Measurements from ENCODE around the gene ADARB1.
A peak's percentile ranks its signal among the peaks of the same experiment; 100 is the strongest.

The ADARB1 gene

GRCh38 chr21:45146306-45146705 is 71.9 kb downstream of the ADARB1 start:
- no peak for FAIRE-seq
- DNase-seq (ENCODE audit: insufficient read length, low spot score): no peak

DNA sequence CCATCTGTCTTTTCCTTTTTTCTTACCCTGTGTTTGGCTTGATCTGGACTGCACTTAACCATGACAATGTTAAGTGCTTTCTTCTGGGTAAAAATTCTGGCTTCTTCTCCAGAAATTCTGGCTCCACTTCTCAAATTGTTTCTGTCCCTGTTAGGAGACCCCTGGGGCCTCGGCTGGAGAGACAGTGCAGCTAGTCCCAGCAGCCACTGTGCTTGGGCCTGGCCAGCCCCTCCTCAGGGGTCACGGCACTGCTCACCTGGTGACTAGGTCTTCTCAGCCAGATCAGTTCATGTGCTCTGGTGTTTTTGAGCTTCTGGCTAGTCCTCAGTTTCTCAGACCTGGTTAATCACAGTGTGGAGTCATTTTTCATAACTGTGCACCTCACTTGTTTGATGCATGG is 72.4 kb downstream of the ADARB1 start:
- no peak for FAIRE-seq
- DNase-seq (ENCODE audit: insufficient read length, low spot score): no peak

DNA sequence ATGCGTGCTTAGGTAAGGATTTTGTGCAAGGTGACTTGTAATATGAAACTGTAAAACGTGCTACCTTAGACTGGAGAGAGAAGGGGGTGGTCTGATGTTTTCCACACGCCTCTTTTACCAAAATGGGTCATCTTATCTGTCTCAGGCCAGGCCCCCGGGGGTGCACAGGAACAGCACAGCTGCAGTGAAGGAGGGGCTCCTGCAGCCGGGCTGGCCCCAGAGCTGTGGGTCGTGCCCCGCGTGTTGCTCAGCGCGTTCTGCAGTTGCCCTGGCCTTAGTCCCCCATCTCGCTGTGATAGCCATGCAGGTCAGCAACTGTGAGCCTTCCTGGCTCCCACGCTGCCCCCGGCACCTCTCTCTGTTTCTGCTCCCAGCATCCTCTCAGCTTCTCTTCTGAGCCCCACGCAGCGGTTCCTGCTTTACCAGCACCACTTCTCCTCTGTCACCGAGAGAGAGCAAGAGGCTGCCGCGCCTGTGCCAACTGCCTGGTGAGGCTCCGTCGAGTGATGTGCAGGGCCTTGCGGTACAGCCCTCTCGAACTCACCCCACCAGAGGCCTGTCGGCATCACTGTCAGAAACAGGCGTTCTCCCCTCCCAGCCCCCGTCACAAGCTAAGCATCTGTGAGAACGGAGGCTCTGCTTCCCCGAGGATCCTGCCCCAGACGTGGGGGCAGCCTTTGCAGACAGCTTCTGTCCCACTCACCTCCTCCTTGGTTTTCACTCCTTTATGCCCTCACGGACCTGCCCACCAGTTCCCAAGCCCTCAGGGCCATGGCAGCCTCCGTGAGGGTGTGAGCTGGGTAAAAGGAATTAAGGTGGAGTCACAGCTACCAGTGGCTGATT is 73.3 kb downstream of the ADARB1 start:
- FAIRE-seq: no peak
- no peak for DNase-seq (ENCODE audit: insufficient read length, low spot score)

GRCh38 chr21:45148316-45148990 is 74.1 kb downstream of the ADARB1 start:
- DNase-seq (ENCODE audit: insufficient read length, low spot score) (no peak), FAIRE-seq (no peak)

- FAIRE-seq (no peak), DNase-seq (ENCODE audit: insufficient read length, low spot score) (no peak)
Observed at GRCh38 chr21:45149021-45149420, 74.6 kb downstream of the ADARB1 start.

DNA sequence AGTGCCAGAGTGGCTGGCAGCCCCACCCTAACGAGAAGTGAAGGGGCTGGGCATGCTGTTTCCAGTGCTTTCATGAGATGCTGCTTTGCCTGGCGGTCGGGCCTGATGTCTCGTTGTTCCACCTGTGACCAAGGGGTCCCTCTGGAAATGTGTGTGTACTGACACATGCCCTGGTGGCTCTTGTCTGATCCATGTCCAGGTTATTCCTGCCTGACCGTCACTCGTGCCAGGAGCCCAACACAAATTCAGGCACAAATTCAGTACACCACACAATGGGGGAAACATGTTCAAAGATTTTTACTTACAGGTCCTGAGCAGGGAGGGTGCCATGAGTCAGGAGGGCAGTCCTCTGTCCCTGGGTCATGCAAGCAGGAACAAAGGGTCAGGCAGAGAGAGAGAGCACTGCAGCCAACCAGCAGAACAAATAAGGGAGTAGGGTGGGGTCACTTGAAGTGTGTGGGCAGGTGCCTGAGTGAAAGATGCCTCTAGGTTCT is 76.3 kb downstream of the ADARB1 start:
- no peak for DNase-seq (ENCODE audit: insufficient read length, low spot score)
- FAIRE-seq: no peak

- DNase-seq (ENCODE audit: insufficient read length, low spot score) (no peak), FAIRE-seq (no peak)
Observed at GRCh38 chr21:45151445-45152160, 77.2 kb downstream of the ADARB1 start.

DNA sequence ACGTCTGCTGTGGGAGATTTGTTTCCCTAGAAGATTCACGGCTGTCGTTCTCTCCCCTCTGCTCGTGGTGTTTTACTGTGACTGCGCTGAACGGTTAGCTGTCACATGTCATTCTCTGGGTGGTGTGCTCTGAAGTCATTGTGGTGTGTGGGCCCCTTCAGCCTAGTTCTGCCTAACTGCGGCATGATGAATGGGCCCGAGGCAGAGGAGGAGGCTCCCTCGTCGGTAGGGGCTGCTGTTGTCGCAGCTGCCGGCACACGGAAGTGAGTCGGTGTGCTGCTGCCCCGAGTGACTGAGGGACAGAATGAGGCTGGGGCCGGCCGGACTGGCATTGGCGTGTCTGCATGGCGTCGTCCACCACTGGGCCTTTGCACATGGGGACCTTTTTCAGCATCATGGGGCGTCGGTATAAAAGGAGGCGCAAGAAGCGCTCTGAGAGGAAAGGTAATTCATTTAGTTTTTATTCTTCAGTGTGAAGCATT is 77.9 kb downstream of the ADARB1 start:
- FAIRE-seq (no peak), DNase-seq (ENCODE audit: insufficient read length, low spot score) (peak; percentile 53)

- FAIRE-seq (no peak), DNase-seq (ENCODE audit: insufficient read length, low spot score) (no peak)
Observed at GRCh38 chr21:45153358-45154318, 79.3 kb downstream of the ADARB1 start.

- FAIRE-seq (no peak), DNase-seq (ENCODE audit: insufficient read length, low spot score) (no peak)
Observed at GRCh38 chr21:45154511-45155508, 80.4 kb downstream of the ADARB1 start.

DNA sequence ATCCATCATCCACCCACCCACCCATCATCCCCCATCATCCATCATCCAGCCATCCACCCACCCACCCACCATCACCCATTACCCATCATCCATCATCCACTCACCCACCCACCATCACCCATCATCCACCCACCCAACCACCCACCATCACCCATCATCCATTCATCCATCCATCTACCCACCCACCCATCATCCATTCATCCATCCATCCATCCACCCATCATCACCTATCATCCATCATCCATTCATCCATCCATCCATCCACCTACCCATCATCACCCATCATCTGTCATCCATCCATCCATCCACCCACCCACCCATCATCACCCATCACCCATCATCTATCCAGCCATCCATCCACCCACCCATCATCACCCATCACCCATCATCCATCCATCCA is 81.5 kb downstream of the ADARB1 start:
- DNase-seq (ENCODE audit: insufficient read length, low spot score) (no peak), FAIRE-seq (no peak)

- FAIRE-seq (no peak), DNase-seq (ENCODE audit: insufficient read length, low spot score) (no peak)
Observed at GRCh38 chr21:45156459-45156858, 82.1 kb downstream of the ADARB1 start.

- DNase-seq (ENCODE audit: insufficient read length, low spot score): no peak
- no peak for FAIRE-seq
Observed at GRCh38 chr21:45157932-45158331, 83.6 kb downstream of the ADARB1 start.

GRCh38 chr21:45158491-45159423 is 84.4 kb downstream of the ADARB1 start:
- no peak for FAIRE-seq

GRCh38 chr21:45160198-45160597 is 85.8 kb downstream of the ADARB1 start:
- FAIRE-seq (no peak), DNase-seq (ENCODE audit: insufficient read length, low spot score) (no peak)

More at GRCh38 chr21:45158491-45159423, 84.4 kb downstream of the ADARB1 start:
- no peak for DNase-seq (ENCODE audit: insufficient read length, low spot score)

GRCh38 chr21:45161038-45161945 is 86.9 kb downstream of the ADARB1 start:
- DNase-seq (ENCODE audit: insufficient read length, low spot score) (no peak), FAIRE-seq (no peak)

DNA sequence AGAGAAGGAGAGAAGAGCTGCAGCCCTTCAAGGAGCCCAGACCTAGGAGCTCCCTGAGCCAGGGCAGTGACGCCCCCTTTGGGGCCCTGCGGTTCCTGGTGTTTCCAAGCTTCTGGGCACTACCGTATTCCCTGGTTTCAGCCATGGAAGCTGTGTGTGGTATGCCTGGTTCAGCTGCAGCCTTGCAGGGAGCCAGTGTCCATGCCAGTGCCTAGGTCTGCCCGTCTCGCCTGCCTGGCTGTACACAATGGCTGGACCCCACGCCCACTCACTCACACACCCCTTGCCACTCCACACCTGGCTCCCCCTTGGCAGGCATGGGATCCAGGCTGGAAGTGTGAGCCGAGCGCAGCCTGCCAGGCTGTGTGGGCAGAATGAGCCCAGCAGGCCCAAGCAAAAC is 87.7 kb downstream of the ADARB1 start:
- FAIRE-seq (no peak), DNase-seq (ENCODE audit: insufficient read length, low spot score) (no peak)

Data from GM19239 (cell line).